Pancreas (tissue), 10 donors: ENCODE measurements around the gene CLVS2. TPM values are rescaled to one million over a fixed set of nuclear protein-coding genes. Genes with fewer than 3 reads are reported as not detected.

Experiments
- ATAC-seq, 4 donors: fragments of 200-7000 bp; cut with Tn5 transposase; one replicate each; pipeline versions ENCODE4 v1.8.0 to v1.9.1; 2020; ENCODE audit warnings: mild to moderate bottlenecking in 4 of 4, moderate library complexity in 4 of 4
- DNase-seq, 6 donors: peaks; one replicate each; pipeline ENCODE4 v3.0.0-alpha.2; 2020
- FAIRE-seq: peaks from 2 replicates; lab custom pipeline; 2012; peaks lifted over from hg19 to GRCh38; lab: Jason Lieb, UNC
- H3K27ac ChIP-seq, 4 donors: fragments of 200-600 bp; sonication (generic); 1 replicate in 3 of 4; 2 replicates in 1 of 4; pipeline versions ENCODE4 v1.5.0 to v1.8.0; 2020
- H3K27me3 ChIP-seq, 4 donors: fragments of 200-600 bp; one replicate each; pipeline ENCODE4 v1.8.0; 2021
- H3K36me3 ChIP-seq, 3 donors: fragments of 200-600 bp; sonication (generic) in 1 of 3; one replicate each; pipeline versions ENCODE4 v1.5.0 to v1.8.0; 2020 to 2021
- H3K4me1 ChIP-seq, 3 donors: fragments of 200-600 bp; one replicate each; pipeline ENCODE4 v1.8.0; 2021
- H3K4me3 ChIP-seq, 4 donors: fragments of 200-600 bp; sonication (generic) in 2 of 4; one replicate each; pipeline versions ENCODE4 v1.5.0 to v1.8.0; 2020 to 2021
- H3K9me3 ChIP-seq, 4 donors: fragments of 200-600 bp; one replicate each; pipeline ENCODE4 v1.8.0; 2021
- CTCF ChIP-seq, 4 donors: fragments of 200-600 bp; sonication (generic) in 3 of 4; IDR thresholded peaks; one replicate each; pipeline versions ENCODE4 v1.5.0 to v1.8.0; 2021; ENCODE audit warnings: antibody characterized with exemption in 4 of 4
- WGBS, 2 donors: extraction: QIAGEN DNeasy Blood & Tissue Kit; methylation state at CpG; one replicate each; pipeline ENCODE4 v1.1.7; 2013; 5-methylcytosine and 5-hydroxymethylcytosine counted together
- intact Hi-C, 3 donors: fragments of 100-400 bp; cut with DNase I; formaldehyde crosslinking; loops; one replicate each; pipeline versions ENCODE4 v1.11.1 to v1.14.2; 2022
- polyA plus RNA-seq, 2 donors: library from polyadenylated mRNA; stranded (reverse); fragments of 200-250 nt; gene quantifications; one replicate each; pipeline ENCODE4 v1.2.3, GENCODE V29; 2013
- total RNA-seq, 6 donors: library from RNA; stranded (reverse); fragmentation: NEBNext Ultra II Directional in 4 of 6; extraction: Animal tissue kit (Norgen Biotek cat#: 25700) in 4 of 6; gene quantifications; one replicate each; pipeline versions ENCODE4 v1.2.1 to v1.2.4, GENCODE V29; 2021 to 2023
- donor health status: healthy with polysubstance abuse.
- donor health status: DM: no; HTN: no; CAD: no; lungs with moderate emphysema.
- donor health status: DM: no; HTN: no; CAD: no.
- donor health status: control.
- donor health status: control.
- donor health status: Bipolar disorder and iron deficiency.
- donor health status: DM: yes; HTN: yes; CAD: no.
- donor health status: DM: no; HTN: no; CAD: no.
- donor health status: DM: no; HTN: no; CAD: no.
- donor health status: DM: yes; HTN: yes; CAD: no.

CLVS2 gene
- total and polyA plus RNA-seq, 8 donors = under 0.01 to 0.06 (median 0.03) TPM; not detected in 4

- no peak overlapping the region for H3K27ac ChIP-seq
- TF ChIP-seq CTCF (IDR thresholded peaks at IDR 0.05) = no peak
- H3K27me3 ChIP-seq = no peaks in the 10 kb centered on the region
- no peaks in the 10 kb centered on the region for H3K4me1 ChIP-seq
- DNase-seq (no peak), ATAC-seq (no peak), FAIRE-seq (no peak)
- intact Hi-C loops = no loop called here
- H3K36me3 ChIP-seq = no peaks in the 10 kb centered on the region
- H3K4me3 ChIP-seq = no peak overlapping the region
- no peaks in the 10 kb centered on the region for H3K9me3 ChIP-seq
Measured at GRCh38 chr6:122962000-122962624, 33.9 kb upstream of the CLVS2 start.

- no peak for FAIRE-seq
- DNase-seq = no peak
- Histone ChIP-seq H3K36me3 (no peaks in the 10 kb centered on the region), H3K27ac (no peak overlapping the region), H3K27me3 (no peaks in the 10 kb centered on the region), H3K9me3 (no peaks in the 10 kb centered on the region), H3K4me1 (no peaks in the 10 kb centered on the region), H3K4me3 (no peak overlapping the region)
- no peak for ATAC-seq
- TF ChIP-seq CTCF (IDR thresholded peaks at IDR 0.05) = no peak
- intact Hi-C loops = no loop called here
- WGBS, 2 donors = 33 to 36% methylated on average over 1 of the region's 1 CpG
Measured at GRCh38 chr6:122969999-122970533, 26.0 kb upstream of the CLVS2 start.

- FAIRE-seq (no peak), ATAC-seq (no peak), DNase-seq (no peak)
- H3K27me3 ChIP-seq = no peaks in the 10 kb centered on the region
- no peaks in the 10 kb centered on the region for H3K36me3 ChIP-seq
- no peaks in the 10 kb centered on the region for H3K4me1 ChIP-seq
- WGBS, 2 donors = 46 to 57% methylated on average over 4 of the region's 4 CpGs
- H3K4me3 ChIP-seq = no peak overlapping the region
- TF ChIP-seq CTCF (IDR thresholded peaks at IDR 0.05) = no peak
- intact Hi-C loops = no loop called here
- H3K27ac ChIP-seq = no peak overlapping the region
- H3K9me3 ChIP-seq = no peaks in the 10 kb centered on the region
Measured at GRCh38 chr6:122977180-122977579, 18.9 kb upstream of the CLVS2 start.

GRCh38 chr6:122984393-122984792 is 11.6 kb upstream of the CLVS2 start:
- Histone ChIP-seq H3K36me3 (no peaks in the 10 kb centered on the region), H3K4me3 (no peak overlapping the region), H3K4me1 (no peaks in the 10 kb centered on the region), H3K27me3 (no peaks in the 10 kb centered on the region), H3K27ac (no peak overlapping the region), H3K9me3 (no peaks in the 10 kb centered on the region)
- FAIRE-seq (no peak), DNase-seq (no peak), ATAC-seq (no peak)
- 66 to 72% methylated on average over 2 of the region's 2 CpGs for WGBS, 2 donors
- intact Hi-C loops = no loop called here
- TF ChIP-seq CTCF (IDR thresholded peaks at IDR 0.05) = no peak

- Histone ChIP-seq H3K9me3 (no peaks in the 10 kb centered on the region), H3K27me3 (peaks cover 0 to 31% (median 3%) of the 10 kb centered on the region in 4 donors), H3K36me3 (no peaks in the 10 kb centered on the region), H3K27ac (no peak overlapping the region), H3K4me3 (no peak overlapping the region), H3K4me1 (no peaks in the 10 kb centered on the region)
- intact Hi-C loops = no loop called here
- no peak for FAIRE-seq
- no peak for DNase-seq
- TF ChIP-seq CTCF (IDR thresholded peaks at IDR 0.05) = no peak
- WGBS, 2 donors = 56% methylated on average over 3 of the region's 3 CpGs
- no peak for ATAC-seq
Measured at GRCh38 chr6:122994256-122994655, 1.8 kb upstream of the CLVS2 start.
